HepG2 (cell line): ENCODE data around the gene ACYP2. TPM values are rescaled to one million over a fixed set of nuclear protein-coding genes. Genes with fewer than 3 reads are reported as not detected.
A peak's percentile ranks its signal among the peaks of the same experiment; 100 is the strongest.

Source experiments
- ATAC-seq: fragments of 200-7000 bp; cut with Tn5 transposase; 3 replicates; pipeline ENCODE4 v1.9.1; 2020; ENCODE audit warnings: mild to moderate bottlenecking, moderate library complexity
- BruUV-seq: library from RNA; stranded (reverse); fragments of 400-500 nt; replicated peaks from 2 replicates; lab custom pipeline; 2021; lab: Mats Ljungman, UMichigan
- CTCF ChIA-PET: fragments of 300-600 bp; formaldehyde crosslinking; extraction: SDS; loops from one replicate; lab custom pipeline; 2021; ENCODE audit warnings: low total read pairs, inconsistent platforms, low intra/inter-chr PET ratio; lab: Yijun Ruan, JAX
- POLR2A ChIA-PET: fragments of 350-600 bp; sonication (Branson Sonifier 250); formaldehyde crosslinking; loops from one replicate; lab custom pipeline; 2020; ENCODE audit warnings: antibody characterized with exemption, inconsistent platforms; lab: Yijun Ruan, JAX
- DNase-seq: peaks from one replicate; pipeline ENCODE4 v3.0.0-alpha.2; 2015; ENCODE audit warnings: low spot score
- FAIRE-seq: peaks from 3 replicates; lab custom pipeline; 2011; peaks lifted over from hg19 to GRCh38; lab: Jason Lieb, UNC
- H2AFZ ChIP-seq: one replicate; pipeline ENCODE4 v1.6.1; 2011; ENCODE audit warnings: low read length, inconsistent platforms
- H3K27ac ChIP-seq: fragments of 300-600 bp; 3 replicates; pipeline ENCODE4 v1.8.0; 2011; ENCODE audit warnings: mixed run types, mild to moderate bottlenecking, mixed read lengths, low read length, inconsistent platforms; ENCODE audit not compliant: insufficient read depth; ENCODE audit errors: extremely low read length
- H3K27me3 ChIP-seq, 2 experiments: fragments of 200-600 bp in 1 of 2; 2 replicates in 1 of 2; 3 replicates in 1 of 2; pipeline versions ENCODE4 v1.6.0 to v1.8.0; 2011; ENCODE audit warnings: low read length in 2 of 2, mild to moderate bottlenecking in 2 of 2, moderate library complexity in 2 of 2, inconsistent platforms in 1 of 2; ENCODE audit not compliant: insufficient read depth in 2 of 2, control insufficient read depth in 1 of 2
- H3K36me3 ChIP-seq, 2 experiments: fragments of 200-600 bp in 1 of 2; replicated peaks in 1 of 2; 2 replicates in 1 of 2; 3 replicates in 1 of 2; pipeline versions ENCODE4 v1.5.1 to v1.8.0; 2011; ENCODE audit warnings: low read length in 2 of 2, inconsistent platforms in 1 of 2; ENCODE audit not compliant: insufficient read depth in 2 of 2, control insufficient read depth in 1 of 2
- H3K4me1 ChIP-seq: 2 replicates; pipeline ENCODE4 v1.5.1; 2012; ENCODE audit warnings: low read length, inconsistent platforms; ENCODE audit not compliant: insufficient read depth
- H3K4me2 ChIP-seq: 2 replicates; pipeline ENCODE4 v1.6.0; 2011; ENCODE audit warnings: low read depth, low read length, inconsistent platforms
- H3K4me3 ChIP-seq, 3 experiments: fragments of 200-600 bp in 1 of 3; sonication (generic), shearing (Covaris generic) in 1 of 3; replicated peaks in 1 of 3; 2 replicates each; pipeline ENCODE4 v1.5.1; 2011 to 2016; ENCODE audit warnings: low read length in 3 of 3, inconsistent platforms in 2 of 3, low read depth in 2 of 3, mild to moderate bottlenecking in 2 of 3, control low read depth in 1 of 3, mixed read lengths in 1 of 3; ENCODE audit not compliant: insufficient read depth in 1 of 3
- H3K79me2 ChIP-seq: one replicate; pipeline ENCODE4 v1.6.1; 2011; ENCODE audit warnings: low read length, inconsistent platforms; ENCODE audit not compliant: insufficient read depth
- H3K9ac ChIP-seq: 2 replicates; pipeline ENCODE4 v1.6.0; 2011; ENCODE audit warnings: mild to moderate bottlenecking, low read depth, low read length, inconsistent platforms; ENCODE audit not compliant: insufficient read depth
- H3K9me3 ChIP-seq: 2 replicates; pipeline ENCODE4 v1.5.1; 2012; ENCODE audit warnings: mild to moderate bottlenecking, low read length
- H4K20me1 ChIP-seq: 2 replicates; pipeline ENCODE4 v1.6.0; 2011; ENCODE audit warnings: inconsistent platforms, mild to moderate bottlenecking, low read length, moderate library complexity; ENCODE audit not compliant: insufficient read depth
- AFF4 ChIP-seq: sonication (generic); formaldehyde crosslinking; IDR thresholded peaks from 2 replicates; pipeline ENCODE4 v1.4.0; 2020; ENCODE audit warnings: missing genetic modification reagents
- CREB1 ChIP-seq, 2 experiments: fragments of 450-650 bp in 1 of 2; IDR thresholded peaks; 2 replicates each; pipeline ENCODE4 v1.6.1; 2016 to 2017; ENCODE audit warnings: control low read depth in 1 of 2, mild to moderate bottlenecking in 1 of 2, missing compliant biosample characterization in 1 of 2, missing genetic modification characterization in 1 of 2
- IRX3 ChIP-seq: sonication (generic); formaldehyde crosslinking; IDR thresholded peaks from 2 replicates; pipeline ENCODE4 v1.8.1; 2023; ENCODE audit warnings: mild to moderate bottlenecking, low read depth, missing genetic modification reagents, borderline replicate concordance
- MTERF4 ChIP-seq: sonication (generic); formaldehyde crosslinking; IDR thresholded peaks from 2 replicates; pipeline ENCODE4 v1.8.0; 2023; ENCODE audit warnings: mild to moderate bottlenecking, missing genetic modification reagents
- NFIC ChIP-seq: IDR thresholded peaks from 2 replicates; pipeline ENCODE4 v1.6.1; 2012; ENCODE audit warnings: mild to moderate bottlenecking, low read length, inconsistent platforms
- RORA ChIP-seq: sonication (generic); formaldehyde crosslinking; IDR thresholded peaks from 2 replicates; pipeline ENCODE4 v1.5.0; 2020; ENCODE audit warnings: mild to moderate bottlenecking, missing genetic modification reagents, moderate library complexity
- SIX1 ChIP-seq: sonication (generic); formaldehyde crosslinking; IDR thresholded peaks from 2 replicates; pipeline ENCODE4 v1.4.0; 2020; ENCODE audit warnings: missing genetic modification reagents, borderline replicate concordance
- ZBTB26 ChIP-seq: IDR thresholded peaks from 2 replicates; pipeline ENCODE4 v1.6.1; 2016; ENCODE audit warnings: missing compliant biosample characterization, missing genetic modification reagents, borderline replicate concordance
- ZNF34 ChIP-seq: sonication (generic); formaldehyde crosslinking; IDR thresholded peaks from 2 replicates; pipeline ENCODE4 v1.4.0; 2020; ENCODE audit warnings: mild to moderate bottlenecking, missing genetic modification reagents, borderline replicate concordance
- ZNF589 ChIP-seq: sonication (generic); formaldehyde crosslinking; conservative IDR thresholded peaks from 2 replicates; pipeline ENCODE4 v1.8.0; 2022; ENCODE audit warnings: mild to moderate bottlenecking, moderate library complexity, missing genetic modification reagents
- WGBS: methylation state at CpG from one replicate; pipeline ENCODE4 v1.1.6; 2017; ENCODE audit warnings: low lambda C conversion rate; 5-methylcytosine and 5-hydroxymethylcytosine counted together
- in situ Hi-C: cut with HindIII; loops from 2 replicates; pipeline ENCODE4 v1.10.0; 2017; ENCODE audit warnings: low pct_unique_long_range_greater_than_20kb; ENCODE audit not compliant: extremely low pct_ligation_motif_present
- intact Hi-C: fragments of 100-400 bp; cut with micrococcal nuclease; formaldehyde crosslinking; loops from one replicate; pipeline ENCODE4 v1.10.0; 2022; ENCODE audit not compliant: unreplicated experiment
- polyA plus RNA-seq, 8 experiments: library from polyadenylated mRNA; depleted of rRNA in 3 of 8; stranded (reverse) in 7 of 8; unstranded in 1 of 8; fragments of >200 nt; fragmentation: Illumina TruSeq in 4 of 8; extraction: Trizol in 4 of 8; gene quantifications; 2 replicates each; pipeline versions ENCODE4 v1.2.1 to v1.2.3, GENCODE V29; 2011 to 2016; ENCODE audit warnings: low read depth in 4 of 8, missing spikeins in 1 of 8, mixed read lengths in 1 of 8; ENCODE audit not compliant: insufficient read depth in 1 of 8
- total RNA-seq, 5 experiments: library from RNA; depleted of rRNA; stranded (reverse); fragments of >200 nt; fragmentation: Illumina TruSeq; extraction: Trizol; gene quantifications; 2 replicates each; pipeline ENCODE4 v1.2.3, GENCODE V29; 2016; ENCODE audit warnings: low read depth in 1 of 5

ACYP2 gene
- total and polyA plus RNA-seq, 2 of the 13 experiments (the other 11 are each of a cell fraction or from before 2014, with no cell fraction given): 12.3 to 12.7 TPM

- DNase-seq (no peak), ATAC-seq (no peak), FAIRE-seq (no peak)
- WGBS: 58% methylated on average over 2 of the region's 2 CpGs
- BruUV-seq: no TSS peak
- ChIA-PET CTCF (no interaction called here), POLR2A (no interaction called here)
- Histone ChIP-seq H3K9me3 (no peaks in the 10 kb centered on the region), H4K20me1 (no peaks in the 10 kb centered on the region), H3K79me2 (no peaks in the 10 kb centered on the region), H3K4me2 (no peak overlapping the region), H3K9ac (no peak overlapping the region), H3K4me1 (no peaks in the 10 kb centered on the region), H3K36me3 (no peaks in the 10 kb centered on the region), H2AFZ (no peak overlapping the region), H3K27ac (no peak overlapping the region), H3K4me3 (no peak overlapping the region), H3K27me3 (no peaks in the 10 kb centered on the region)
- in situ Hi-C loops: no loop called here
- no peak for TF ChIP-seq RORA (CRISPR knock-in tag)
- TF ChIP-seq AFF4 (CRISPR knock-in tag): no peak
- TF ChIP-seq IRX3 (CRISPR knock-in tag): no peak
- TF ChIP-seq CREB1 (IDR thresholded peaks at IDR 0.05): 0 out of 2 replicates have a peak, but pooled peaks have one; percentile 3
- TF ChIP-seq CREB1 (CRISPR knock-in tag; IDR thresholded peaks at IDR 0.05): no peak
- intact Hi-C loops: no loop called here
Observed at GRCh38 chr2:54079331-54079730, 36.1 kb upstream of the ACYP2 start.

- H4K20me1 ChIP-seq: no peaks in the 10 kb centered on the region
- H3K9ac ChIP-seq: no peak overlapping the region
- no TSS peak for BruUV-seq
- H3K27me3 ChIP-seq: no peaks in the 10 kb centered on the region
- no peak overlapping the region for H3K4me3 ChIP-seq
- H3K4me2 ChIP-seq: no peak overlapping the region
- peaks cover 4% of the 10 kb centered on the region; the same call in 1 of the 2 replicates for H3K4me1 ChIP-seq
- no peak overlapping the region for H3K27ac ChIP-seq
- no peaks in the 10 kb centered on the region for H3K36me3 ChIP-seq
- no peaks in the 10 kb centered on the region for H3K79me2 ChIP-seq
- no peaks in the 10 kb centered on the region for H3K9me3 ChIP-seq
- WGBS: 79% methylated on average over 6 of the region's 6 CpGs
- FAIRE-seq: no peak
- no peak for ATAC-seq
- ChIA-PET CTCF (no interaction called here), POLR2A (no interaction called here)
- intact Hi-C loops (no loop called here), in situ Hi-C loops (no loop called here)
- no peak overlapping the region for H2AFZ ChIP-seq
- DNase-seq: no peak
- TF ChIP-seq SIX1 (CRISPR knock-in tag) (no peak), NFIC (no peak), MTERF4 (no peak), ZNF589 (CRISPR knock-in tag) (no peak), ZNF34 (CRISPR knock-in tag) (no peak), ZBTB26 (CRISPR knock-in tag) (no peak)
Observed at GRCh38 chr2:54081574-54081973, 33.8 kb upstream of the ACYP2 start.
